ENCODE results near the gene SLC37A2.

SLC37A2 gene

DNA sequence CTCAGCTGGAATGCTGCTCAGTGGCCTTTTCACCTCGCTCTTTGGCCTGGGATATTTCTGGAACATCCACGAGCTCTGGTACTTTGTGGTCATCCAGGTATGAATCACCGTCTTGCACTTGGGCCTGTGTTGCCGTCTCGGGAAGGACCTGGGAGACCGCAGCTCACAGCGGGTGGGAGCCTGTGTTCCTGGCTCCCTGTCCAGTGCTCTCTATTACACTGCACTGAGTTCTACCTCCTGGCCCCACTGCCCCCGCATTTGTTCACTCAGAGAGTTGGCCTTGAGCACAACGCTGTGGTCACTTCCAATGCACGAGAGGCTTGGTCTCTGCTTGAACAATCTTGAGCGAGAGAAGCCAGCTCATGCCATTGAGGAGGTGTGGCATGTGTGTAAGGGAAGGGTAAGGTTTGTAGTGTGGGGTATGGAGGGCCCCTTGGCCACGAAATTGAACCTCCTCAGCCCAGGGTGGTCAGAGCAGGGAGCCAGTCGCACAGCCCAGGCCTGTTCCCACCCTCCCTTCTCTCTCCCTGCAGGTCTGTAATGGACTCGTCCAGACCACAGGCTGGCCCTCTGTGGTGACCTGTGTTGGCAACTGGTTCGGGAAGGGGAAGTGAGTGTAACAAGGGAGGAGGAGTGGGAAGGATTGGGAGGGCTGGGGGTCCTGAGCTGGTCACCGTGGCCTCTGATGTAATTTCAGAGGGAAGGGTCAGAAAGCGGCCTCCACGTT, 16.2 kb downstream of the SLC37A2 start:
- FAIRE-seq: no peak
- DNase-seq (ENCODE audit: insufficient read length): no peak
- no peak for TF ChIP-seq TAF1 (IDR thresholded peaks at IDR 0.05; ENCODE audit: borderline replicate concordance, low read depth, low read length)
- TF ChIP-seq POLR2AphosphoS5 (IDR thresholded peaks at IDR 0.05; ENCODE audit: low read depth, low read length): no peak
- TF ChIP-seq POLR2A (IDR thresholded peaks at IDR 0.05; ENCODE audit: low read depth, low read length): no peak

DNA sequence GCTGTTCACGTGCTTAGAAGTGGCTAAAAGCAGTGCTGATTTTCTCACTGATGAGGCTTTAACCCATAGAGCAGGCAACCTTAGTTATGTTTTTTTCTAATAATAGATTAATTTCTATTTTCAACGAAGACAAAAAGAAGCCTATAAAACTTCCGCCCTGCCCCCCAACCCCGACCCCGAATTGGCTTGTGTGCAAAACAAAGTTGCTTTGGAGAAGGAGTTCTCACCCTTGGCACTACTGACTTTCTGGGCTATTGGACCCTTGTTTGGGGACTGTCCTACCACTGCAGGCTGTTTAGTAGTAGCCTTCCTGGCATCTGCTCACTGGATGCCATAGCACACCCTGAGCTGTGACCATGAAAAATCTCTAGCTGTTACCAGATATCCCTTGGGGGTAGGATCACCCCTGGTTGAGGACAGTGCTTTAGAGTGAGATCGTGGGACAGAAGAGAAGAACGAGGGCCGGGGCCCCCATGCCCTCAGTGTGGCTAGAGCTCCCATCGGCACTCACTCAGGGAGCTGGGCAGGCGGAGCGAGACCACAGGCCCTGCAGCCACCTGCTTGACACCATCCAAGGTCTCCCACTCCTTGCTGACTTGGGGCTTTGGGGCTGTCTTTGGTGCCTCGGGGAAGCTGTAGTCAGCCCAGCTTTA, 16.9 kb downstream of the SLC37A2 start:
- TF ChIP-seq TAF1 (IDR thresholded peaks at IDR 0.05; ENCODE audit: borderline replicate concordance, low read depth, low read length) (no peak), POLR2AphosphoS5 (IDR thresholded peaks at IDR 0.05; ENCODE audit: low read depth, low read length) (no peak), POLR2A (IDR thresholded peaks at IDR 0.05; ENCODE audit: low read depth, low read length) (no peak)
- FAIRE-seq (no peak), DNase-seq (ENCODE audit: insufficient read length) (no peak)

GRCh38 chr11:125080531-125080911, 17.4 kb downstream of the SLC37A2 start:
- TF ChIP-seq TAF1 (IDR thresholded peaks at IDR 0.05; ENCODE audit: borderline replicate concordance, low read depth, low read length): no peak
- no peak for TF ChIP-seq POLR2AphosphoS5 (IDR thresholded peaks at IDR 0.05; ENCODE audit: low read depth, low read length)
- no peak for TF ChIP-seq POLR2A (IDR thresholded peaks at IDR 0.05; ENCODE audit: low read depth, low read length)
- no peak for FAIRE-seq
- no peak for DNase-seq (ENCODE audit: insufficient read length)

GRCh38 chr11:125081098-125081798, 18.1 kb downstream of the SLC37A2 start:
- no peak for FAIRE-seq
- no peak for DNase-seq (ENCODE audit: insufficient read length)
- TF ChIP-seq POLR2A (IDR thresholded peaks at IDR 0.05; ENCODE audit: low read depth, low read length): no peak
- no peak for TF ChIP-seq TAF1 (IDR thresholded peaks at IDR 0.05; ENCODE audit: borderline replicate concordance, low read depth, low read length)
- TF ChIP-seq POLR2AphosphoS5 (IDR thresholded peaks at IDR 0.05; ENCODE audit: low read depth, low read length): no peak

DNA sequence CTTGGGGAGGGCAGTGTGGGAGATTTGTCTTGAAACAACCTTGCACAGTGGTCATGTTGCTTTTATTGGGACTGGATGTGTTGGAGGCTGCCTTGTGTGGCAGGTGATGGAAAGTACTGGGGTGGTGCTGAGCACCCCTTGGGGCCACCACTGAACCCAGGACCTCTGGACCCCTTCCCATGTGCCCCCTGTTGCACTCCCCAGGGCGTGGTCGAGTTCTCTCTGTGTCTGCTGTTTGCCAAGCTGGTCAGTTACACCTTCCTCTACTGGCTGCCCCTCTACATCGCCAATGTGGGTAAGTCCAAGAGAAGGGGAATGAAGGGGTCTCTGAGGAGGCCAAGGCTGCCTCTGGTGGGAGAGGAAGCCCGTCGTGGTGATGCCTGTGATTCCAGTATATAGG, 18.9 kb downstream of the SLC37A2 start:
- TF ChIP-seq POLR2A (IDR thresholded peaks at IDR 0.05; ENCODE audit: low read depth, low read length) (no peak), TAF1 (IDR thresholded peaks at IDR 0.05; ENCODE audit: borderline replicate concordance, low read depth, low read length) (no peak), POLR2AphosphoS5 (IDR thresholded peaks at IDR 0.05; ENCODE audit: low read depth, low read length) (no peak)
- no peak for DNase-seq (ENCODE audit: insufficient read length)
- no peak for FAIRE-seq

GRCh38 chr11:125082611-125083311, 19.7 kb downstream of the SLC37A2 start:
- TF ChIP-seq TAF1 (IDR thresholded peaks at IDR 0.05; ENCODE audit: borderline replicate concordance, low read depth, low read length): no peak
- no peak for TF ChIP-seq POLR2A (IDR thresholded peaks at IDR 0.05; ENCODE audit: low read depth, low read length)
- FAIRE-seq: no peak
- no peak for DNase-seq (ENCODE audit: insufficient read length)

GRCh38 chr11:125083312-125084056, 20.4 kb downstream of the SLC37A2 start:
- FAIRE-seq (no peak), DNase-seq (ENCODE audit: insufficient read length) (no peak)
- TF ChIP-seq POLR2A (IDR thresholded peaks at IDR 0.05; ENCODE audit: low read depth, low read length) (no peak), TAF1 (IDR thresholded peaks at IDR 0.05; ENCODE audit: borderline replicate concordance, low read depth, low read length) (no peak), POLR2AphosphoS5 (IDR thresholded peaks at IDR 0.05; ENCODE audit: low read depth, low read length) (no peak)

DNA sequence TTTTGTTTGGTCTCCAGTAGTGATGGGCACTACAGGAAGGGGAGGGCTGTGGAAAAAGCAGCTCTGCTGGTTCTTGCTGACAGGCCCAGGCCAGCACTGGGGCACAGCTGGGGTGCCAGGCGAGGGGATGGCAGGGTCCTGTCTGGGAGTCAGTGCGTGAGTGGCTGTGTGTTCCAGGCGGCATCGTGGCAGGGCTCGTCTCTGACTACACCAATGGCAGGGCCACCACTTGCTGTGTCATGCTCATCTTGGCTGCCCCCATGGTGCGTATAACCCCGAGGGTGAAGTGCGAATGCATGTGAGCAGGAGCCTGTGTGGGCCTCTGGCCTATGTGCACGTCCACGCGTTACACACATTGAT, 20.9 kb downstream of the SLC37A2 start:
- TF ChIP-seq TAF1 (IDR thresholded peaks at IDR 0.05; ENCODE audit: borderline replicate concordance, low read depth, low read length) (no peak), POLR2A (IDR thresholded peaks at IDR 0.05; ENCODE audit: low read depth, low read length) (no peak)
- FAIRE-seq (no peak), DNase-seq (ENCODE audit: insufficient read length) (no peak)

- DNase-seq (ENCODE audit: insufficient read length) (no peak), FAIRE-seq (no peak)
- no peak for TF ChIP-seq TAF1 (IDR thresholded peaks at IDR 0.05; ENCODE audit: borderline replicate concordance, low read depth, low read length)
- TF ChIP-seq POLR2A (IDR thresholded peaks at IDR 0.05; ENCODE audit: low read depth, low read length): no peak
- TF ChIP-seq POLR2AphosphoS5 (IDR thresholded peaks at IDR 0.05; ENCODE audit: low read depth, low read length): no peak
Observed at GRCh38 chr11:125084761-125085231, 21.7 kb downstream of the SLC37A2 start.

GRCh38 chr11:125085301-125086081, 22.4 kb downstream of the SLC37A2 start:
- TF ChIP-seq TAF1 (IDR thresholded peaks at IDR 0.05; ENCODE audit: borderline replicate concordance, low read depth, low read length): no peak
- TF ChIP-seq POLR2AphosphoS5 (IDR thresholded peaks at IDR 0.05; ENCODE audit: low read depth, low read length): no peak
- TF ChIP-seq POLR2A (IDR thresholded peaks at IDR 0.05; ENCODE audit: low read depth, low read length): no peak
- FAIRE-seq (no peak), DNase-seq (ENCODE audit: insufficient read length) (no peak)

Measured in GM12892 (cell line).